22Rv1 (cell line): Measurements from ENCODE around the gene MGAT4B.

Experiments
- ZFX ChIP-seq: fragments of 450-650 bp; IDR thresholded peaks from 2 replicates; pipeline ENCODE4 v1.6.1; 2017; ENCODE audit warnings: antibody characterized with exemption, borderline replicate concordance
- TF ChIP-seq, protein P1 (sequence below): fragments of 450-650 bp; IDR thresholded peaks from 2 replicates; pipeline ENCODE4 v1.5.1; 2017; ENCODE audit warnings: mild to moderate bottlenecking

DNA sequence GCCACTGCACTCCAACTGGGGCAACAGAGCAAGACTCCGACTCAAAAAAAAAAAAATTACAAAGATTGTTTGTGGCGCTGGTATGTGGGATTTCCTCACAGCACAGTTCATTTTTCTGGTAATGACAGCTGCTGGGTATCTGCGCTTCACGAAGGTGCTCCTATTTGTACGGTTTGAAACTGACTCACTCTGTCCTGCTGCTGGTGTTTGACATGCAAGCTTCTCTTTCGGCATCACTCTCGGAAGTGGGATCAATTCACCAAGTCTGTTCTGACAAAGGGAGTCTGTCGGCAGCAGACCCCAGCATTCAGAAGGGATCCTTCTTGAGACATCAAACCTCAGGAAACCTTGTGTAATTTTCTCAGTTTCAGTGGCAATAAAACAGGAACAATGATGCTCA lies 47.7 kb downstream of the MGAT4B start:
- TF ChIP-seq, protein P1, sequence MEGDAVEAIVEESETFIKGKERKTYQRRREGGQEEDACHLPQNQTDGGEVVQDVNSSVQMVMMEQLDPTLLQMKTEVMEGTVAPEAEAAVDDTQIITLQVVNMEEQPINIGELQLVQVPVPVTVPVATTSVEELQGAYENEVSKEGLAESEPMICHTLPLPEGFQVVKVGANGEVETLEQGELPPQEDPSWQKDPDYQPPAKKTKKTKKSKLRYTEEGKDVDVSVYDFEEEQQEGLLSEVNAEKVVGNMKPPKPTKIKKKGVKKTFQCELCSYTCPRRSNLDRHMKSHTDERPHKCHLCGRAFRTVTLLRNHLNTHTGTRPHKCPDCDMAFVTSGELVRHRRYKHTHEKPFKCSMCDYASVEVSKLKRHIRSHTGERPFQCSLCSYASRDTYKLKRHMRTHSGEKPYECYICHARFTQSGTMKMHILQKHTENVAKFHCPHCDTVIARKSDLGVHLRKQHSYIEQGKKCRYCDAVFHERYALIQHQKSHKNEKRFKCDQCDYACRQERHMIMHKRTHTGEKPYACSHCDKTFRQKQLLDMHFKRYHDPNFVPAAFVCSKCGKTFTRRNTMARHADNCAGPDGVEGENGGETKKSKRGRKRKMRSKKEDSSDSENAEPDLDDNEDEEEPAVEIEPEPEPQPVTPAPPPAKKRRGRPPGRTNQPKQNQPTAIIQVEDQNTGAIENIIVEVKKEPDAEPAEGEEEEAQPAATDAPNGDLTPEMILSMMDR = no peak
- TF ChIP-seq ZFX = no peak
